Ovary (tissue), 9 donors: ENCODE data around the gene CLBA1. TPM values are rescaled to one million over a fixed set of nuclear protein-coding genes. Genes with fewer than 3 reads are reported as not detected.

Source experiments
- DNase-seq, 5 donors: peaks; one replicate each; pipeline ENCODE4 v3.0.0-alpha.2; 2019 to 2020
- H3K27ac ChIP-seq, 2 donors: fragments of 200-600 bp; one replicate each; pipeline versions ENCODE4 v1.5.1 to v1.8.0; 2019 to 2022
- H3K27me3 ChIP-seq: fragments of 200-600 bp; one replicate; pipeline ENCODE4 v1.8.0; 2022
- H3K36me3 ChIP-seq: fragments of 200-600 bp; sonication (generic); one replicate; pipeline ENCODE4 v1.5.1; 2019
- H3K4me1 ChIP-seq: one replicate; pipeline ENCODE4 v1.8.1; 2013; ENCODE audit warnings: mild to moderate bottlenecking, moderate library complexity; ENCODE audit not compliant: insufficient read depth
- H3K4me3 ChIP-seq: fragments of 200-600 bp; sonication (generic); one replicate; pipeline ENCODE4 v1.5.1; 2017
- H3K9me3 ChIP-seq, 2 donors: fragments of 200-600 bp in 1 of 2; sonication (generic) in 1 of 2; one replicate each; pipeline versions ENCODE4 v1.5.1 to v1.8.1; 2013 to 2019; ENCODE audit warnings: mild to moderate bottlenecking in 1 of 2, moderate library complexity in 1 of 2
- CTCF ChIP-seq, 3 donors: fragments of 450-650 bp in 2 of 3; fragments of 200-600 bp in 1 of 3; IDR thresholded peaks; one replicate each; pipeline versions ENCODE4 v1.5.1 to v1.8.0; 2016 to 2022; ENCODE audit warnings: antibody characterized with exemption in 3 of 3, mild to moderate bottlenecking in 1 of 3
- EP300 ChIP-seq: sonication (generic); formaldehyde crosslinking; IDR thresholded peaks from one replicate; pipeline ENCODE4 v1.6.1; 2017; ENCODE audit warnings: antibody characterized with exemption
- POLR2A ChIP-seq: fragments of 450-650 bp; IDR thresholded peaks from one replicate; pipeline ENCODE4 v1.6.1; 2017; ENCODE audit warnings: antibody characterized with exemption, mild to moderate bottlenecking, moderate library complexity
- WGBS, 3 donors: extraction: QIAGEN DNeasy Blood & Tissue Kit in 1 of 3; methylation state at CpG; one replicate each; pipeline versions ENCODE4 v1.1.5 to v1.1.7; 2013 to 2017; 5-methylcytosine and 5-hydroxymethylcytosine counted together
- intact Hi-C, 4 donors: fragments of 100-400 bp; cut with DNase I; formaldehyde crosslinking; loops; one replicate each; pipeline versions ENCODE4 v1.11.0 to v1.15.1; 2022 to 2023
- polyA plus RNA-seq, 2 donors: library from polyadenylated mRNA; stranded (reverse); fragments of 200-250 nt in 1 of 2; fragments of 350-450 nt in 1 of 2; fragmentation: Illumina TruSeq in 1 of 2; extraction: RNeasy Lipid Tissue Mini Kit (QIAGEN cat#74804) in 1 of 2; gene quantifications; one replicate each; pipeline ENCODE4 v1.2.3, GENCODE V29; 2013 to 2014
- total RNA-seq, 7 donors: library from RNA; depleted of rRNA in 2 of 7; stranded (reverse); fragments of >200 nt in 2 of 7; fragmentation: NEBNext Ultra II Directional in 3 of 7; extraction: Animal tissue kit (Norgen Biotek cat#: 25700) in 3 of 7; gene quantifications; one replicate each; pipeline versions ENCODE4 v1.1.0 to v1.2.4, GENCODE V29; 2016 to 2023
- donor health status: DM: no; HTN: no; CAD: no; lungs with moderate emphysema.
- donor health status: DM: no; HTN: no; CAD: no.
- donor health status: Bipolar disorder and iron deficiency.
- donor health status: DM: yes; HTN: yes; CAD: no.
- donor health status: DM: no; HTN: no; CAD: no.
- donor health status: DM: yes; HTN: yes; CAD: no.

The CLBA1 gene
- total and polyA plus RNA-seq, 9 donors, result 3.5 to 15.7 (median 6.7) TPM

GRCh38 chr14:104996032-104996431 lies 10.4 kb downstream of the CLBA1 start:
- Histone ChIP-seq H3K36me3 (no peaks in the 10 kb centered on the region), H3K27ac (no peak overlapping the region)
- 70 to 78% (median 73%) methylated on average over 5 of the region's 5 CpGs for WGBS, 3 donors

GRCh38 chr14:104996483-104996882 lies 10.9 kb downstream of the CLBA1 start:
- intact Hi-C loops, result no loop called here
- Histone ChIP-seq H3K27ac (no peak overlapping the region), H3K4me3 (no peak overlapping the region), H3K27me3 (no peaks in the 10 kb centered on the region), H3K36me3 (no peaks in the 10 kb centered on the region), H3K4me1 (no peaks in the 10 kb centered on the region), H3K9me3 (no peaks in the 10 kb centered on the region)
- TF ChIP-seq EP300 (no peak), CTCF (IDR thresholded peaks at IDR 0.05) (no peak), POLR2A (no peak)
- 76 to 84% (median 81%) methylated on average over 13 of the region's 13 CpGs for WGBS, 3 donors
- no peak for DNase-seq

More at GRCh38 chr14:104996032-104996431, 10.4 kb downstream of the CLBA1 start:
- Histone ChIP-seq H3K4me3 (no peak overlapping the region), H3K27me3 (no peaks in the 10 kb centered on the region), H3K9me3 (no peaks in the 10 kb centered on the region), H3K4me1 (no peaks in the 10 kb centered on the region)
- DNase-seq, result no peak
- TF ChIP-seq CTCF (IDR thresholded peaks at IDR 0.05) (no peak), POLR2A (no peak), EP300 (no peak)
- intact Hi-C loops, result no loop called here

GRCh38 chr14:104998801-104999200 lies 13.2 kb downstream of the CLBA1 start:
- WGBS, 3 donors, result 92 to 93% (median 93%) methylated on average over 5 of the region's 5 CpGs
- no peaks in the 10 kb centered on the region for H3K27me3 ChIP-seq
- no peak overlapping the region for H3K27ac ChIP-seq
- no peaks in the 10 kb centered on the region for H3K36me3 ChIP-seq
- no peak for DNase-seq
- H3K4me3 ChIP-seq, result no peak overlapping the region
- TF ChIP-seq CTCF (IDR thresholded peaks at IDR 0.05), result no peak
- no peak for TF ChIP-seq EP300
- no peak for TF ChIP-seq POLR2A
- intact Hi-C loops, result no loop called here
- no peaks in the 10 kb centered on the region for H3K9me3 ChIP-seq
- H3K4me1 ChIP-seq, result no peaks in the 10 kb centered on the region

- H3K4me3 ChIP-seq, result no peak overlapping the region
- no peaks in the 10 kb centered on the region for H3K36me3 ChIP-seq
- no peaks in the 10 kb centered on the region for H3K4me1 ChIP-seq
- TF ChIP-seq EP300 (no peak), CTCF (IDR thresholded peaks at IDR 0.05) (no peak), POLR2A (no peak)
- no peak for DNase-seq
- WGBS, 3 donors, result 87 to 92% (median 91%) methylated on average over 3 of the region's 3 CpGs
- H3K9me3 ChIP-seq, result no peaks in the 10 kb centered on the region
- no peak overlapping the region for H3K27ac ChIP-seq
- intact Hi-C loops, result no loop called here
- H3K27me3 ChIP-seq, result no peaks in the 10 kb centered on the region
Observed at GRCh38 chr14:104999361-104999760, 13.8 kb downstream of the CLBA1 start.
